Measurements from ENCODE around the gene TNS2. TPM values are rescaled to one million over a fixed set of nuclear protein-coding genes. Genes with fewer than 3 reads are reported as not detected.
A peak's percentile ranks its signal among the peaks of the same experiment; 100 is the strongest.

The TNS2 gene
- polyA plus RNA-seq, 1 of the 3 experiments (the other 2 are of a cell fraction) = 50.0 TPM

DNA sequence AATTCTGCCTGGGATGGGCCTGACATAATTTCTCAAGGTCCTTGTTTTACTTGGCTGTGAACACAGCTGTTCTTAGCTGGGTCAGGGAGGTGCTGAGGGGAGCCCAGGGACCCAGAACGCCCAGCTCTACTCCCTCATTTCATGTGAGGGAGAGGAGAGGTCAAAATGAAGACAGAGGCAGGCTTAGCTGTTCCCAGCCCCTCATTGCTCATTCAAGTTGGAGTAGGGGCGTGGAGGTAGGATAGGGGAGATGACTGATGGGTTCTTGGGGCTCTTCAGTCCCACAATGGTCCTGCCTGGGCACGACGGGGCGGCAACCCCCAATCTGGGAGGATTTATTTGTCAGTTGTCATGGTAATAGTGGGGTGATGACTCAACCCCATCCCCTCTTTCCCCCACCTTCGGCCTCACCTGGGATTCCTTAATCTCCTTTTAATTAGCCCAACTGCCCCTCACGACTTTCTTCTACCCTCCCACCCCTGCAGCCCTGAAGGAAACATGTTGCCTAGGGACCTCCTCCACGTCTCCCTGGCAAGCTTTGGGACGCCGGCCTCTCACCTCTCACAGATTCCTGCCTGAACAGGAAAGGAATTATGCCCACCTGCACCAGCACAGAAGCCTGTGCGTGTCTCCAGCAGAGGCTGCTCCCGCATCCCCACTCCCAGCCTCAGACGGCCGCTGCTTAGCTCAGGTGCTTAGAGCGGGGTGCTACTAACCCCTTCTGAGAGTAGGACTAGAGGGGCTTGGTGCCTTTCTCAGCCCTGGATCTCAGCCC is 19.1 kb downstream of the TNS2 start:
- peaks cover 3 to 8% of the 10 kb centered on the region in 2 experiments for H3K36me3 ChIP-seq (replicated peaks in 1 of 2; ENCODE audit: control insufficient read depth in 1 of 2, insufficient read depth in 2 of 2, low read length in 1 of 2)
- 0 out of 2 replicates have a peak, but pooled peaks cover 6% of the 10 kb centered on the region for H3K79me2 ChIP-seq (ENCODE audit: insufficient read depth)
- peaks cover 31% of the 10 kb centered on the region for H3F3A ChIP-seq (replicated peaks; ENCODE audit: insufficient read depth)
- no peak overlapping the region for H2AFZ ChIP-seq (ENCODE audit: low read depth)
- no peak overlapping the region for H3K4me3 ChIP-seq (ENCODE audit: low read depth in 2 of 2, low read length in 1 of 2)
- 93% methylated on average over 15 of the region's 15 CpGs for WGBS (ENCODE audit: low lambda C conversion rate)
- no peak overlapping the region for H3K4me2 ChIP-seq
- no peaks in the 10 kb centered on the region for H4K20me1 ChIP-seq (ENCODE audit: insufficient read depth)
- H3K4me1 ChIP-seq (ENCODE audit: control insufficient read depth in 1 of 2, insufficient read depth in 2 of 2, low read depth in 1 of 2, low read length in 1 of 2) = peaks cover 28 to 39% of the 10 kb centered on the region in 2 experiments
- ChIA-PET CTCF (interaction anchor here (0.5 to 14.5 kb wide), 7 partner anchors 10 to 143 kb away, joined by 3 to 385 read pairs (median 3); partner anchors contain the start of genes IGFBP6, SOAT2, SPRYD3 and TNS2), POLR2A (interaction anchor here (1.2 to 2.1 kb wide), 3 partner anchors 11 to 15 kb away, joined by 3 to 5 read pairs (median 4); partner anchors contain the start of gene SPRYD3)
- TF ChIP-seq SIN3A (IDR thresholded peaks at IDR 0.05; ENCODE audit: borderline replicate concordance, low read depth, low read length) = no peak
- TF ChIP-seq EP300 (IDR thresholded peaks at IDR 0.05; ENCODE audit: borderline replicate concordance in 1 of 2, low read depth in 1 of 2, low read length in 1 of 2) = no peak
- TF ChIP-seq RFX5 (IDR thresholded peaks at IDR 0.05; ENCODE audit: low read length) = no peak
- TF ChIP-seq SMC3 (IDR thresholded peaks at IDR 0.05; ENCODE audit: low read depth, low read length) = no peak
- TF ChIP-seq, protein P1, sequence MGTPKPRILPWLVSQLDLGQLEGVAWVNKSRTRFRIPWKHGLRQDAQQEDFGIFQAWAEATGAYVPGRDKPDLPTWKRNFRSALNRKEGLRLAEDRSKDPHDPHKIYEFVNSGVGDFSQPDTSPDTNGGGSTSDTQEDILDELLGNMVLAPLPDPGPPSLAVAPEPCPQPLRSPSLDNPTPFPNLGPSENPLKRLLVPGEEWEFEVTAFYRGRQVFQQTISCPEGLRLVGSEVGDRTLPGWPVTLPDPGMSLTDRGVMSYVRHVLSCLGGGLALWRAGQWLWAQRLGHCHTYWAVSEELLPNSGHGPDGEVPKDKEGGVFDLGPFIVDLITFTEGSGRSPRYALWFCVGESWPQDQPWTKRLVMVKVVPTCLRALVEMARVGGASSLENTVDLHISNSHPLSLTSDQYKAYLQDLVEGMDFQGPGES (IDR thresholded peaks at IDR 0.05; ENCODE audit: low read depth, low read length) = no peak
- no peak for TF ChIP-seq TEAD4 (IDR thresholded peaks at IDR 0.05; ENCODE audit: borderline replicate concordance, insufficient read depth)
- TF ChIP-seq RCOR1 (IDR thresholded peaks at IDR 0.05; ENCODE audit: low read length) = no peak
- TF ChIP-seq, protein P2, sequence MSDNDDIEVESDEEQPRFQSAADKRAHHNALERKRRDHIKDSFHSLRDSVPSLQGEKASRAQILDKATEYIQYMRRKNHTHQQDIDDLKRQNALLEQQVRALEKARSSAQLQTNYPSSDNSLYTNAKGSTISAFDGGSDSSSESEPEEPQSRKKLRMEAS (IDR thresholded peaks at IDR 0.05; ENCODE audit: low read depth) = no peak
- no peak for TF ChIP-seq GATA2 (CRISPR knock-in tag; IDR thresholded peaks at IDR 0.05)
- TF ChIP-seq POLR2AphosphoS5 (IDR thresholded peaks at IDR 0.05; ENCODE audit: low read depth, low read length) = no peak
- TF ChIP-seq TAF1 (IDR thresholded peaks at IDR 0.05; ENCODE audit: borderline replicate concordance, low read depth, low read length) = no peak
- TF ChIP-seq, protein P3, sequence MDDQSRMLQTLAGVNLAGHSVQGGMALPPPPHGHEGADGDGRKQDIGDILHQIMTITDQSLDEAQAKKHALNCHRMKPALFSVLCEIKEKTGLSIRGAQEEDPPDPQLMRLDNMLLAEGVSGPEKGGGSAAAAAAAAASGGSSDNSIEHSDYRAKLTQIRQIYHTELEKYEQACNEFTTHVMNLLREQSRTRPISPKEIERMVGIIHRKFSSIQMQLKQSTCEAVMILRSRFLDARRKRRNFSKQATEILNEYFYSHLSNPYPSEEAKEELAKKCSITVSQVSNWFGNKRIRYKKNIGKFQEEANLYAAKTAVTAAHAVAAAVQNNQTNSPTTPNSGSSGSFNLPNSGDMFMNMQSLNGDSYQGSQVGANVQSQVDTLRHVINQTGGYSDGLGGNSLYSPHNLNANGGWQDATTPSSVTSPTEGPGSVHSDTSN (IDR thresholded peaks at IDR 0.05) = no peak
- no peak for TF ChIP-seq EZH2phosphoT487 (IDR thresholded peaks at IDR 0.05; ENCODE audit: borderline replicate concordance, low read depth)
- no peak for TF ChIP-seq JUND (IDR thresholded peaks at IDR 0.05)
- TF ChIP-seq CHD2 (IDR thresholded peaks at IDR 0.05; ENCODE audit: low read length, partially characterized antibody) = no peak
- TF ChIP-seq, protein P4, sequence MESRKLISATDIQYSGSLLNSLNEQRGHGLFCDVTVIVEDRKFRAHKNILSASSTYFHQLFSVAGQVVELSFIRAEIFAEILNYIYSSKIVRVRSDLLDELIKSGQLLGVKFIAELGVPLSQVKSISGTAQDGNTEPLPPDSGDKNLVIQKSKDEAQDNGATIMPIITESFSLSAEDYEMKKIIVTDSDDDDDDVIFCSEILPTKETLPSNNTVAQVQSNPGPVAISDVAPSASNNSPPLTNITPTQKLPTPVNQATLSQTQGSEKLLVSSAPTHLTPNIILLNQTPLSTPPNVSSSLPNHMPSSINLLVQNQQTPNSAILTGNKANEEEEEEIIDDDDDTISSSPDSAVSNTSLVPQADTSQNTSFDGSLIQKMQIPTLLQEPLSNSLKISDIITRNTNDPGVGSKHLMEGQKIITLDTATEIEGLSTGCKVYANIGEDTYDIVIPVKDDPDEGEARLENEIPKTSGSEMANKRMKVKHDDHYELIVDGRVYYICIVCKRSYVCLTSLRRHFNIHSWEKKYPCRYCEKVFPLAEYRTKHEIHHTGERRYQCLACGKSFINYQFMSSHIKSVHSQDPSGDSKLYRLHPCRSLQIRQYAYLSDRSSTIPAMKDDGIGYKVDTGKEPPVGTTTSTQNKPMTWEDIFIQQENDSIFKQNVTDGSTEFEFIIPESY (IDR thresholded peaks at IDR 0.05; ENCODE audit: borderline replicate concordance, low read depth) = no peak
- no peaks in the 10 kb centered on the region for H3K9me2 ChIP-seq
- peak overlapping the region in 1 of 2 experiments; percentile 37; a peak in 1 of 4 replicates for H3K27ac ChIP-seq (ENCODE audit: low read depth in 2 of 2, low read length in 1 of 2)
- H3K9ac ChIP-seq = no peak overlapping the region
- no peaks in the 10 kb centered on the region for H3K27me3 ChIP-seq (ENCODE audit: insufficient read depth)
- DNase-seq = no peak
- H3K9me3 ChIP-seq = no peaks in the 10 kb centered on the region

All from SK-N-SH (cell line).